Keratinocyte (primary cell): ENCODE measurements around the gene ANKS1B. TPM values are rescaled to one million over a fixed set of nuclear protein-coding genes. Genes with fewer than 3 reads are reported as not detected.

ENCODE experiments used
- DNase-seq: peaks from one replicate; pipeline ENCODE4 v3.0.0-alpha.2; 2011; ENCODE audit warnings: low read depth, missing footprints, low spot score
- FAIRE-seq: peaks from 2 replicates; lab custom pipeline; 2011; peaks lifted over from hg19 to GRCh38; lab: Jason Lieb, UNC
- H2AFZ ChIP-seq: 2 replicates; pipeline ENCODE4 v1.6.0; 2012; ENCODE audit warnings: low read length, control low read depth, inconsistent platforms; ENCODE audit not compliant: control insufficient read depth
- H3K27ac ChIP-seq: 2 replicates; pipeline ENCODE4 v1.5.1; 2011; ENCODE audit warnings: low read length; ENCODE audit not compliant: control insufficient read depth, insufficient read depth
- H3K27me3 ChIP-seq: 3 replicates; pipeline ENCODE4 v1.6.0; 2011; ENCODE audit warnings: low read length; ENCODE audit not compliant: control insufficient read depth, insufficient read depth; ENCODE audit errors: extremely low read depth
- H3K36me3 ChIP-seq, 2 experiments: 2 replicates in 1 of 2; 3 replicates in 1 of 2; pipeline ENCODE4 v1.5.1; 2011; ENCODE audit warnings: low read length in 2 of 2, mild to moderate bottlenecking in 1 of 2; ENCODE audit not compliant: control insufficient read depth in 2 of 2, insufficient read depth in 2 of 2; ENCODE audit errors: extremely low read depth in 1 of 2
- H3K4me1 ChIP-seq: 3 replicates; pipeline ENCODE4 v1.5.1; 2011; ENCODE audit warnings: low read length; ENCODE audit not compliant: control insufficient read depth, insufficient read depth; ENCODE audit errors: extremely low read depth
- H3K4me2 ChIP-seq: 3 replicates; pipeline ENCODE4 v1.6.0; 2011; ENCODE audit warnings: low read depth, low read length; ENCODE audit not compliant: control insufficient read depth, insufficient read depth; ENCODE audit errors: extremely low read depth
- H3K4me3 ChIP-seq, 3 experiments: fragments of 200-600 bp in 1 of 3; sonication (generic) in 1 of 3; 2 replicates in 2 of 3; 3 replicates in 1 of 3; pipeline ENCODE4 v1.5.1; 2011 to 2016; ENCODE audit warnings: low read length in 3 of 3, mild to moderate bottlenecking in 3 of 3, control low read depth in 2 of 3, inconsistent platforms in 1 of 3, low read depth in 1 of 3, mixed read lengths in 1 of 3, mixed run types in 1 of 3, moderate library complexity in 1 of 3; ENCODE audit not compliant: control insufficient read depth in 2 of 3, insufficient read depth in 2 of 3; ENCODE audit errors: extremely low read depth in 1 of 3
- H3K79me2 ChIP-seq: 2 replicates; pipeline ENCODE4 v1.6.0; 2012; ENCODE audit warnings: low read length; ENCODE audit not compliant: control insufficient read depth, insufficient read depth
- H3K9ac ChIP-seq: 3 replicates; pipeline ENCODE4 v1.6.0; 2011; ENCODE audit warnings: low read length; ENCODE audit not compliant: control insufficient read depth, insufficient read depth; ENCODE audit errors: extremely low read depth
- H3K9me1 ChIP-seq: 3 replicates; pipeline ENCODE4 v1.6.0; 2011; ENCODE audit warnings: low read length; ENCODE audit not compliant: control insufficient read depth, insufficient read depth; ENCODE audit errors: extremely low read depth
- H3K9me3 ChIP-seq: 2 replicates; pipeline ENCODE4 v1.5.1; 2012; ENCODE audit warnings: low read depth, low read length; ENCODE audit not compliant: control insufficient read depth
- H4K20me1 ChIP-seq: 3 replicates; pipeline ENCODE4 v1.6.0; 2011; ENCODE audit warnings: low read length; ENCODE audit not compliant: control insufficient read depth, insufficient read depth; ENCODE audit errors: extremely low read depth
- CTCF ChIP-seq, 3 experiments: IDR thresholded peaks in 1 of 3; conservative IDR thresholded peaks in 1 of 3; optimal IDR thresholded peaks in 1 of 3; 2 replicates in 2 of 3; 3 replicates in 1 of 3; pipeline versions ENCODE3 to v1.5.1; 2011; ENCODE audit warnings: low read length in 3 of 3, mild to moderate bottlenecking in 3 of 3, moderate library complexity in 2 of 3, control low read depth in 1 of 3, inconsistent platforms in 1 of 3; ENCODE audit not compliant: insufficient read depth in 2 of 3; ENCODE audit errors: extremely low read depth in 1 of 3
- EZH2 ChIP-seq: IDR thresholded peaks from one replicate; pipeline ENCODE4 v1.6.1; 2012; ENCODE audit warnings: inconsistent platforms, mild to moderate bottlenecking, low read length, moderate library complexity
- dilution Hi-C: fragments of 300-500 bp; cut with MboI; formaldehyde crosslinking; loops from one replicate; pipeline ENCODE4 v1.7.0; 2020; ENCODE audit warnings: low sequenced_read_pairs; ENCODE audit not compliant: extremely low pct_ligation_motif_present
- polyA plus RNA-seq, 5 experiments: library from polyadenylated mRNA; depleted of rRNA in 3 of 5; stranded (reverse) in 3 of 5; stranded (forward) in 1 of 5; unstranded in 1 of 5; fragments of >200 nt; gene quantifications; 1 replicate in 1 of 5; 2 replicates in 3 of 5; 3 replicates in 1 of 5; pipeline versions ENCODE4 v1.2.1 to v1.2.3, GENCODE V29; 2011 to 2012; ENCODE audit warnings: missing spikeins in 2 of 5, low read depth in 1 of 5, low replicate concordance in 1 of 5

ANKS1B gene
- polyA plus RNA-seq, 1 donor (not counting 4 experiments of a cell fraction or from before 2014, with no cell fraction given): not detected

GRCh38 chr12:99311373-99311772, 673.4 kb downstream of the ANKS1B start:
- FAIRE-seq: no peak
- Histone ChIP-seq H3K4me2 (no peak overlapping the region), H3K4me1 (no peaks in the 10 kb centered on the region), H3K9me1 (no peaks in the 10 kb centered on the region), H3K4me3 (no peak overlapping the region), H3K36me3 (no peaks in the 10 kb centered on the region), H2AFZ (no peak overlapping the region), H3K9ac (no peak overlapping the region), H3K9me3 (no peaks in the 10 kb centered on the region), H3K79me2 (no peaks in the 10 kb centered on the region), H3K27me3 (no peaks in the 10 kb centered on the region), H3K27ac (no peak overlapping the region), H4K20me1 (no peaks in the 10 kb centered on the region)
- DNase-seq: no peak
- dilution Hi-C loops: no loop called here
- TF ChIP-seq EZH2 (no peak), CTCF (optimal IDR thresholded peaks at IDR 0.05 in 1 of 3, IDR thresholded peaks at IDR 0.05 in 1 of 3, conservative IDR thresholded peaks at IDR 0.05 in 1 of 3; ENCODE audit: extremely low read depth in 1 of 3, insufficient read depth in 2 of 3, low read length in 3 of 3) (no peak)

- H3K79me2 ChIP-seq: no peaks in the 10 kb centered on the region
- H3K4me1 ChIP-seq: no peaks in the 10 kb centered on the region
- no peak for DNase-seq
- H3K27ac ChIP-seq: no peak overlapping the region
- dilution Hi-C loops: no loop called here
- H3K36me3 ChIP-seq: no peaks in the 10 kb centered on the region
- no peaks in the 10 kb centered on the region for H3K9me1 ChIP-seq
- H3K4me2 ChIP-seq: no peak overlapping the region
- H3K27me3 ChIP-seq: no peaks in the 10 kb centered on the region
- H2AFZ ChIP-seq: no peak overlapping the region
- FAIRE-seq: no peak
- H3K4me3 ChIP-seq: no peak overlapping the region
- no peak overlapping the region for H3K9ac ChIP-seq
- H4K20me1 ChIP-seq: no peaks in the 10 kb centered on the region
- TF ChIP-seq EZH2 (no peak), CTCF (optimal IDR thresholded peaks at IDR 0.05 in 1 of 3, IDR thresholded peaks at IDR 0.05 in 1 of 3, conservative IDR thresholded peaks at IDR 0.05 in 1 of 3; ENCODE audit: extremely low read depth in 1 of 3, insufficient read depth in 2 of 3, low read length in 3 of 3) (no peak)
- H3K9me3 ChIP-seq: no peaks in the 10 kb centered on the region
These were observed 674.9 kb downstream of the ANKS1B start for GRCh38 chr12:99309812-99310211.
